ENCODE measurements around the gene CEMP1.

DNA sequence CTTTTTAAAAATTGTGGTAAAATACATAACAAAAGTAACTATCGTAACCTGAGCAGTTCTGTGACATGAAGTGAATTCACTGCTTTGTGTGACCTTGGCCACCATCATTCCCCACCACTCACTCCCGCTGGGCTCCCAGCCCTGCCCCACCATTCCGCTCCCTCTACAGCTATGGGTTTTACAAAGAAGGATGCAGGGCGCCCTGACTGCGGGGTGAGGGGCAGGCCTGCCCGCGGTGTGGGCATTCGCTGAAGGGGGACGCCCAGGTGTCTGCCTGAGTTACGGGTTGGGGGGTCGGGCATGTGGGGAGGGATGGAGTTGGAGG is at the start of gene CEMP1:
- TF ChIP-seq EP300 (IDR thresholded peaks at IDR 0.05) (no peak), POLR2AphosphoS5 (IDR thresholded peaks at IDR 0.05) (no peak)

Measured in gastroesophageal sphincter (tissue), 2 donors.